A673 (cell line): ENCODE results near the gene DHRS4L2.

Experiments
- CTCF ChIP-seq: fragments of 300-800, 200-600 bp; sonication (generic); conservative IDR thresholded peaks from 2 replicates; pipeline ENCODE4 v1.5.1; 2017; ENCODE audit warnings: low read depth, mild to moderate bottlenecking, antibody characterized with exemption, low read length, moderate library complexity, mixed read lengths
- EZH2 ChIP-seq: fragments of 200-600 bp; sonication (generic); IDR thresholded peaks from 2 replicates; pipeline ENCODE4 v1.6.1; 2017; ENCODE audit warnings: borderline replicate concordance, low read depth, mild to moderate bottlenecking, mixed read lengths, antibody characterized with exemption, low read length; ENCODE audit not compliant: poor library complexity, severe bottlenecking

GRCh38 chr14:23941230-23941629 is 47.5 kb upstream of the DHRS4L2 start:
- no peak for TF ChIP-seq CTCF
- TF ChIP-seq EZH2, result no peak
